Measurements from ENCODE around the gene GALE.
"Not testable (repeated sequence)": the region's sequence is repeated elsewhere in the genome, so short reads cannot be mapped to it uniquely, and the experiment has no call there.

Gene GALE

DNA sequence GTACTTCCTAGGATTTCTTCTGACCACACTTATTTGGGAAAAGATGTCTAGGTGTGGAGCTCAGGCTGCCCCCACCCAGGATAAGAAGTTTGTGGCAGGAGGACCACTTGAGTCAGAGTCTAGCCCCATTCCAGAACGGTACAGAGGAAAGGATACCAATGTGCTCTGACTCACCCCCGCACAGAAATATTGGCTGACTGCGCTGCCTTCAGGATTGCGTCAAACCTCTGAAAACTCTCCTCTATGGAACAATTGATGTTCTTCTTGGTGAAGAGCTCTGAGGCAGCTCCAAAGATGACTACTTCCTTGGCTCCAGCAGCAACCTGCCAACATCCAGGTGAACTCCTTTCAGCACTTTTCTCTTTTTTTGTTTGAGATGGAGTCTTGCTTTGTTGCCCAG, 13.5 kb upstream of the GALE start:
- Histone ChIP-seq H3K4me3 (no peak overlapping the region), H3K27ac (no peak overlapping the region)

DNA sequence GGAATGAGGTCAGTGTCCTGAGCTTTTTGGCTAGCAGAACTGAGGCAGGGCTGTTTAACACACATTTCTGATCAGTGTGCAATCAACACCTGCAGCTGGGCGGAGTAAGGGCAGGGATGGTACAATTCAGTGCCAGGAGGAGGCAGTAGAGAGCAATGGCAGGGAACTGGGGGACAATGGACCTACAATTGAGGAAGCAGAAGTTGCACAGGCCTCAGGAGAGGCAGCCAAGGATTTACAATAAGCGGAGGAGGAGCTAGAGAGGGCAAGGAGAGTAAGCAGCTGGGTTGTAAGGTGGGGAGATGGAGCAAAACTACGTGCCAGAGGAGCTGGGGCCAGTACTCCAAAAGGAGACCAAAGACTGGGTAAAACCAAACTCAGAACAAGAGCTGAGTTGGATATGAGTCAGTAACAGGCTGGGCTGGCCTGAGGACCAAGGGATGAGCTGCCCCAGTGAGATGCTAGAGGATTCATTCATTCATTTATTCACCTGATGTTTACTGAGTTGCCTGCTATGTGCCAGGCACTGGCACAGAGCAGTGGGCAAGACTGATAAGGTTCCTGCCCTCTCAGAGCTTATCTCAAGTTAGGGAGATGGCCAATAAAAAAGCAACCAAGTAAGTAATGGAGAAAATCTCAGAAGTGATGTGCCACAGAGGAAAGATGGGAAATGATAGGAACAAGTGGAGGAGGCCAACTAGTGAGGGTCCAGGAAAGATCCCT, 10.4 kb upstream of the GALE start:
- H3K27ac ChIP-seq, result peak overlapping the region in 1 of 21 experiments; percentile 0
- no peak overlapping the region for H3K4me3 ChIP-seq

DNA sequence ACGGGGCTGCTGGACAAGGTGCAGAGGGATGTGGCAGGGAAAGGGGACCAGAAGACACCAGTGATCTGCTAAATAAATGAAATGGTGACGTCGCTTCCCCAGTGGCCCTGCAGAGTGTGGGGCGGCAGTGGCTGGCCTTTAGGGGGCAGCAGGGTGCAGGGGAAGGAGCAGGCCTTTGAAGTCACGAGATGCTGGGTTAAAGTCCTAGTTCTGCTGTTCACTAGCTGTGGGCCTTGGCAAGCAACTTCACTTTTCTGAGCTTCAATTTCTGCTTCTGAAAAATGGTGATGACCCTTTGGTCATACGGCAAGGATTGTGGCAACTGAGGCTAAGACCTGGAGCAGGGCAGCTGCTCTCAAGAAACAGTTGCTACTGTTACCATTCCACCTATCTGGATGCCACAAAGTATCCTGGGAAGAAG, 9.2 kb upstream of the GALE start:
- Histone ChIP-seq H3K4me3 (no peak overlapping the region), H3K27ac (peak overlapping the region in 3 of 21 experiments; percentile 0 to 17 (median 2))

- Histone ChIP-seq H3K27ac (no peak overlapping the region), H3K4me3 (no peak overlapping the region)
Measured at GRCh38 chr1:23807453-23807852, 6.9 kb upstream of the GALE start.

DNA sequence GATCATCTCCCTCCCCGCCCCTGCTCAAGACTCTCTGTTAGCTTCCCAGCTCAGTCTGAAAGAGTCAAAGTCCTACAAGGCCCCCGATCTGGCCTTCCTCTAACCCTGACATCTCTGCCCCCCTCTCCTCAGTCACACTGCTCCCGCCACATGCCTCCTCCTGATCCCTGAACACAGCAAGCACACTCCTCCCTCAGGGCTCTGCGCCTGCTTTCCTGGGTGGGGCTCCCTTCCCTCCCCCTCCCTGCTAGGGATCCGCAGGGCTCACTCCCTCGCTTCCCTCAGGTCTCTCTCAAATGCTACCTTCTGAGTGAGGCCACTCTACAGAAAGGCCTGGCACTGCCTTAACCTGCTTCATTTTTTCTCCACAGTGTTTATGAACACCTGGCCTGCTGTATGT, 5.7 kb upstream of the GALE start:
- H3K4me3 ChIP-seq, result no peak overlapping the region
- H3K27ac ChIP-seq, result no peak overlapping the region

GRCh38 chr1:23805025-23805424, 4.5 kb upstream of the GALE start:
- Histone ChIP-seq H3K27ac (no peak overlapping the region), H3K4me3 (no peak overlapping the region)

GRCh38 chr1:23804183-23804835, 3.8 kb upstream of the GALE start:
- no peak overlapping the region for H3K4me3 ChIP-seq
- peak overlapping the region in 1 of 21 experiments; percentile 11 for H3K27ac ChIP-seq

GRCh38 chr1:23803674-23804073, 3.1 kb upstream of the GALE start:
- H3K4me3 ChIP-seq, result no peak overlapping the region
- peak overlapping the region in 1 of 21 experiments; percentile 11 for H3K27ac ChIP-seq

GRCh38 chr1:23802809-23803342, 2.3 kb upstream of the GALE start:
- not testable (repeated sequence) for H3K27ac ChIP-seq

GRCh38 chr1:23801876-23802275, 1.3 kb upstream of the GALE start:
- peak overlapping the region in 1 of 7 experiments; percentile 63 for H3K4me3 ChIP-seq

More at GRCh38 chr1:23802809-23803342, 2.3 kb upstream of the GALE start:
- not testable (repeated sequence) for H3K4me3 ChIP-seq

DNA sequence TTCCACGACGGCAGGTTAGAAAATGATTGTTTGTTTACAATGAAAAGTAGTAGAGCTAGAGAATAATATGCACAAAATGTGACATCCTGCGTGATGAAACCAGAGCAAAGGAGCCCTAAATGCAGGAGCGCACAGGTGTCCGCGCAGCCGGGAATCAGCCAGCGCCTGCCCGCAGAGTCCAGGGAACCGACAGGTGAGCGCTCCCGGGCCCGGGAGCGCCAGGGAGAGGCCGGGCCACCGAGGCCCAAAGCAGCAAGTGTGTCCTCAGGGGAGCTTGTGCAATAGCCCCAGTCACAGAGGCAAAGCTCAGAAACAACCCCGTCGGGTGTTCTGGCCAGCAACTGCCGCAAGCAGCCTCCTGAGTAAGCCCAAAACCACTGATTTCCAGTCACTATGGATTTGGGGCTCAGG, 789 bp upstream of the GALE start:
- Histone ChIP-seq H3K4me3 (peak overlapping the region; percentile 51 to 79 (median 65)), H3K27ac (peak overlapping the region in 20 of 21 experiments; percentile 83 to 98 (median 92))

More at GRCh38 chr1:23801876-23802275, 1.3 kb upstream of the GALE start:
- H3K27ac ChIP-seq, result peak overlapping the region in 4 of 21 experiments; percentile 89 to 97 (median 93)

DNA sequence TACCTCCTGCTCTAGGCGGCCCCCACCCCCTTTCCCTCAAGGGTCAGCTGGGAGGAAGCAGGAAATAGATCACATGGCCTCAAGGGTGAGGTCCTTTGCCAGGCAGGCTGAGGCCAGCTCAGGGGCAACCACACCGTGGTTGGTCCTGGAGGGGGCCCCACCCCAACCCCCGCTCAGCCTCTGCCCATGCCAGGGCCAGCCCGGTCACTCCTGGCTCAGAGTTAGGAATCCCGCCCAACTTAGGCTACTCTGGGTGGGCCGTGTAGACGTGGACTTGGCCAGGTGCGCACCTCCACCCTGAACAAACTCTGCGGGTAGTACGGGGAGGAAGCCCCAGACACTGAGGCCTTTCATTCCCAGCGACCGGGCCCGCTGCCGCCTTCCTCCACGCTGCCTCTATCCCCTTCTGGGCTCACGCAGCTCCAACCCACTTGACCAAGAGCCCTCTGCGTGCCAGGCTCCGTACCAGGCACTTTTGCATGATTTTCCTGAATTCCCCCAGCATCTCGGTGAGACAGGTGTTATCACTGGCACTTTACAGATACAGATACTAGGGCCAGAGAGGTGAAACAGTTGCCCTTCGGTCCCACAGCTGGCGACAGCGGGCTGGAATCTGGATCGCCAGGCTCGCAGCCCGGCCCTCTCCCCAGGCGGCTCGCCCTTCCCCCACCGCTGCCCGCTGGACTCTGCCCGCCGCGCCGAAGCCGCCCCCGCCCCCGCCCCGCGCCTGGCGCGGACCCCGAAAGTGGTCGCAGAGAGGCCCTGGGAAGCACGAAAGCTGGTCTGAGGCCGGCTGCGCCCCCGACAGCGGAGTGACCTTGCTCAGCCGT, 769 bp downstream of the GALE start:
- Histone ChIP-seq H3K4me3 (peak overlapping the region; percentile 51 to 79 (median 65)), H3K27ac (peak overlapping the region; percentile 36 to 98 (median 91))

DNA sequence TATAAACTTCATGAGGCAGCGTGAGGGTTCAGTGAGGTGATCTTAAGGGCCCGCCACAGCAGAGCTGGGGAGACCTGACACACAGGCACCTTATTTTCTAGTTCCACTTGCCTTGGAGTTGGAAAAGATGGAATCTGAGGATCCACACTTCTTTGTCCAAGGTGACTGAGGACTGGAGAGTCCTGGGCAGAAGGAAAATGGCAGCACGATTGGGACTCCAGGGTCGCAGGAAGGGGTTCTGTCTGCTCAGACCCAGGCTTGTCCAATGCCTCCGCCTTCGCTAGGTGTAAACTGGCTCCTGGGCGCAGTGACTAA, 1.3 kb downstream of the GALE start:
- peak overlapping the region in 6 of 7 experiments; percentile 51 to 79 (median 65) for H3K4me3 ChIP-seq
- peak overlapping the region in 20 of 21 experiments; percentile 83 to 98 (median 92) for H3K27ac ChIP-seq

GRCh38 chr1:23798662-23799142, 1.9 kb downstream of the GALE start:
- H3K4me3 ChIP-seq, result no peak overlapping the region

GRCh38 chr1:23797478-23798448, 2.8 kb downstream of the GALE start:
- Histone ChIP-seq H3K4me3 (no peak overlapping the region), H3K27ac (peak overlapping the region in 1 of 21 experiments; percentile 95)

More at GRCh38 chr1:23798662-23799142, 1.9 kb downstream of the GALE start:
- H3K27ac ChIP-seq, result peak overlapping the region in 15 of 21 experiments; percentile 0 to 98 (median 92)

GRCh38 chr1:23796466-23797271, 3.9 kb downstream of the GALE start:
- peak overlapping the region in 1 of 21 experiments; percentile 38 for H3K27ac ChIP-seq
- H3K4me3 ChIP-seq, result no peak overlapping the region

DNA sequence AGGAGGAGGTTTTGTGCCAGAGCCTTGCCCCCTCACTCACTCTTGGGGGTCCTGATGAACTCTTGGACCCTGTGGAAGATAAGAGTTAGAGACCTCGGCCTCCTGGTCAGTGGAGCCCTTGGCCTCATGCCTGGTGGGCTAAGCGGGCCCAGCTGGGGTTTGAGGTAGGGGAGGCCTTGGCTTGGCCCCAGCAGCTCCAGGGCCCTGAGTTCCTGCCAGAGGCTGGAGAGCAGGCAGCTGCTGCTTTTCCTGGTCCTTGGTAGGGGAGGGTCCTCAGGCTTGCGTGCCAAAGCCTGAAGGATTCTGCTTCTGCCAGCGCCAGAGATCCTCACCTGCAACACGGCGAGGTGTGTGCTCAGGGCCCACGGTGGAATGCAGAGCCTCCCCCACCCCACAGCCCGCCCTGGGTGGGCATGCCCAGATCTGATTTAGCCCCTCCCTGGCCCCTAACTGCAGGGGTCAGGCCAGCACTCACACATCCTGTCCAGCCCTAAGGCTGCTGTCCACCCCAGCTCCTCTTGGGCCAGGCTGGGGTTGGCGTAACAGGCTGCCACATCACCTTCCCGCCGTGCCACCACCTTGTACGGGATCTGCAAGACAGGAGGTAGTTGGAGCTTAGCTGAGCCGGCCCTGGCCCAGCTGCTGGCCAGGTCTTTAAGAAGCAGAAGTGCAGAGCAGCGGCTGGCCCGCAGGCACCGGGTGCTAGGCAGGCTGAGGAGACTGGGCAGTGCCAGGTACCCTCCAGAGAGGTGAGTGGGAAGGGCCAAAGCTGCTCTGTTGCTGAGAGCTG, 4.7 kb downstream of the GALE start:
- H3K27ac ChIP-seq, result peak overlapping the region in 1 of 21 experiments; percentile 38
- H3K4me3 ChIP-seq, result no peak overlapping the region
